Skeletal muscle tissue (tissue), 4 donors: ENCODE data around the gene FEZ2. TPM values are rescaled to one million over a fixed set of nuclear protein-coding genes. Genes with fewer than 3 reads are reported as not detected.

Experiments used
- H3K27ac ChIP-seq: one replicate; pipeline ENCODE4 v1.7.0; 2013; ENCODE audit warnings: mild to moderate bottlenecking, low read depth, low read length, inconsistent platforms
- H3K27me3 ChIP-seq, 3 donors: one replicate each; pipeline ENCODE4 v1.7.0; 2013; ENCODE audit warnings: low read length in 3 of 3; ENCODE audit not compliant: control insufficient read depth in 3 of 3, insufficient read depth in 3 of 3
- H3K36me3 ChIP-seq, 3 donors: one replicate each; pipeline ENCODE4 v1.7.0; 2013; ENCODE audit warnings: low read length in 3 of 3; ENCODE audit not compliant: control insufficient read depth in 3 of 3, insufficient read depth in 3 of 3
- H3K4me1 ChIP-seq, 3 donors: one replicate each; pipeline ENCODE4 v1.7.0; 2013; ENCODE audit warnings: low read length in 3 of 3, mild to moderate bottlenecking in 3 of 3; ENCODE audit not compliant: control insufficient read depth in 3 of 3, insufficient read depth in 3 of 3
- H3K4me3 ChIP-seq, 3 donors: one replicate each; pipeline ENCODE4 v1.7.0; 2013; ENCODE audit warnings: low read length in 3 of 3
- H3K9ac ChIP-seq, 3 donors: one replicate each; pipeline ENCODE4 v1.7.0; 2013; ENCODE audit warnings: low read length in 3 of 3, mild to moderate bottlenecking in 3 of 3, moderate library complexity in 2 of 3, low read depth in 1 of 3
- H3K9me3 ChIP-seq, 3 donors: one replicate each; pipeline ENCODE4 v1.7.0; 2013; ENCODE audit warnings: low read length in 3 of 3; ENCODE audit not compliant: control insufficient read depth in 3 of 3
- total RNA-seq: library from RNA; depleted of rRNA; stranded (reverse); fragments of >200 nt; gene quantifications from one replicate; pipeline ENCODE4 v1.2.3, GENCODE V29; 2014
- donor health status: Osteomylitis.

The FEZ2 gene
- total RNA-seq, 1 donor from 2014 or later, result 61.6 TPM

- Histone ChIP-seq H3K9me3 (no peaks in the 10 kb centered on the region), H3K4me1 (peaks cover 0 to 6% (median 0%) of the 10 kb centered on the region in 3 donors), H3K36me3 (peaks cover 26 to 75% (median 32%) of the 10 kb centered on the region in 3 donors), H3K27ac (no peak overlapping the region), H3K4me3 (no peak overlapping the region), H3K27me3 (no peaks in the 10 kb centered on the region), H3K9ac (no peak overlapping the region)
Measured at GRCh38 chr2:36509075-36509474, 88.9 kb downstream of the FEZ2 start.

GRCh38 chr2:36507408-36507812 is 90.6 kb downstream of the FEZ2 start:
- H3K27ac ChIP-seq, result no peak overlapping the region

More at GRCh38 chr2:36507408-36507812, 90.6 kb downstream of the FEZ2 start:
- peaks cover 0 to 6% (median 0%) of the 10 kb centered on the region in 3 donors for H3K4me1 ChIP-seq
- H3K36me3 ChIP-seq, result peaks cover 14 to 70% (median 21%) of the 10 kb centered on the region in 3 donors
- H3K9ac ChIP-seq, result no peak overlapping the region
- H3K27me3 ChIP-seq, result no peaks in the 10 kb centered on the region
- no peaks in the 10 kb centered on the region for H3K9me3 ChIP-seq
- H3K4me3 ChIP-seq, result no peak overlapping the region

Other genes starting within 250 kb of the FEZ2 start
- 44.9 TPM for gene CRIM1, start 242.4 kb downstream of the FEZ2 start, total RNA-seq
- 6.8 TPM for gene VIT, start 98.5 kb upstream of the FEZ2 start, total RNA-seq